Natural killer cell treated with Interleukin-12 subunit alpha and Interleukin-12 subunit beta and Interleukin-15 and Interleukin-18, amount 100 ng/mL, for 72 hours (primary cell): ENCODE results near the gene TUBAL3. TPM values are rescaled to one million over a fixed set of nuclear protein-coding genes. Genes with fewer than 3 reads are reported as not detected.

Experiments
- ATAC-seq, 2 donors: fragments of 150-1000 bp; cut with Tn5 transposase in 1 of 2; sonication (Bioruptor Pico), chemical (Tn5 transposase) in 1 of 2; 2 replicates each; pipeline ENCODE4 v1.10.0; 2021
- DNase-seq: peaks from one replicate; pipeline ENCODE4 v3.0.0; 2022; ENCODE audit warnings: low spot score
- H3K27ac Mint-ChIP-seq, 2 donors: 1 replicate in 1 of 2; 2 replicates in 1 of 2; pipeline ENCODE4 v1.8.0; 2022; ENCODE audit warnings: mixed read lengths in 2 of 2, mild to moderate bottlenecking in 1 of 2, moderate library complexity in 1 of 2
- H3K27me3 Mint-ChIP-seq, 2 donors: 1 replicate in 1 of 2; 2 replicates in 1 of 2; pipeline ENCODE4 v1.8.0; 2022; ENCODE audit warnings: mixed read lengths in 2 of 2
- H3K36me3 Mint-ChIP-seq: one replicate; pipeline ENCODE4 v1.8.0; 2022; ENCODE audit warnings: mixed read lengths
- H3K4me1 Mint-ChIP-seq, 2 donors: 1 replicate in 1 of 2; 2 replicates in 1 of 2; pipeline ENCODE4 v1.8.0; 2022; ENCODE audit warnings: low read depth in 2 of 2, mixed read lengths in 2 of 2, mild to moderate bottlenecking in 1 of 2
- H3K4me3 Mint-ChIP-seq: one replicate; pipeline ENCODE4 v1.8.0; 2022; ENCODE audit warnings: mixed read lengths
- H3K9me3 Mint-ChIP-seq: 2 replicates; pipeline ENCODE4 v1.8.0; 2022; ENCODE audit warnings: mixed read lengths
- total RNA-seq, 2 donors: library from RNA; stranded (reverse); gene quantifications; one replicate each; pipeline ENCODE4 v1.2.3, GENCODE V29; 2022

The TUBAL3 gene
- under 1 TPM in 1 of 2 donors, not detected in 1; 0.19 TPM for total RNA-seq

GRCh38 chr10:5404208-5405041 lies at the start of gene TUBAL3:
Gene TUBAL3 (minus strand): TSS chr10:5404828. CDS start chr10:5404792, 36 bp downstream.
- DNase-seq (no peak), ATAC-seq (no peak)
- H3K27me3 Mint-ChIP-seq: peaks cover 11 to 18% of the 10 kb centered on the region in 2 donors
- H3K4me3 Mint-ChIP-seq: no peak within 1 kb of the TSS
- H3K4me1 Mint-ChIP-seq: no peaks in the 10 kb centered on the region
- H3K9me3 Mint-ChIP-seq: no peaks in the 10 kb centered on the region
- no peaks in the 10 kb centered on the region for H3K36me3 Mint-ChIP-seq
- no peak within 1 kb of the TSS for H3K27ac Mint-ChIP-seq

DNA sequence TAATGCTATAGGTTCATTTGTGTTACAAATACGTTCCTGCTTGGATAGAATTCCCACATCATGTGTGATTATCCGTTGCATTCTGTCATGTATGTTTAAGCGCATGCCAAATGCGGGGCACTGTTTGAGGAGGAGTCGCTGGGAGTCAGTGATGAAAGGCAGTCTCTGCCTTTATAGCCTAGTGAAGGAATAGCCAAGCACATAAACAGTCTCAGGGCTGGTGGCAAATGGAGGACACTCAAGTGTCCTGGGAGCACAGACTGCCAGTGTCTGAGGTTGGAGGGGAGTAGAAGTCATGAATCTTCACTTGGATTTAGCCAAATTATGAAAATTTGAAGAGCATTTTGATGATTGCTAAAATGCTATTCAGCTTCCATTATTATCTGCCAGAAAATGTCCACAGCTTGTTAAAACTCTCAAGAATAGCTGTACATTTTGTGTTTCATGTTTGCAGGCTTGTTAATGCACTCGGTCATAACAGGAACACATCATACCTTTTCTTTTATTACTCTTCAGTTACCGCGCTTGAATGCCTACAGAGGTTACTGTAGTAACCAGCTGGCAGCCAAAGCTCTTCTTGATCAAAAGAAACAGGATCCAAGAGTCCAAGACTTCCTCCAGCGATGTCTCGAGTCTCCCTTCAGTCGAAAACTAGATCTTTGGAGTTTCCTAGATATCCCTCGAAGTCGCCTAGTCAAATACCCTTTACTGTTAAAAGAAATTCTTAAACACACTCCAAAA lies 49.3 kb upstream of the TUBAL3 start:
- no peaks in the 10 kb centered on the region for H3K9me3 Mint-ChIP-seq

GRCh38 chr10:5450605-5451384 lies 46.2 kb upstream of the TUBAL3 start:
- Mint-ChIP-seq H3K4me1 (peaks cover 8 to 28% of the 10 kb centered on the region in 2 donors), H3K4me3 (no peak overlapping the region), H3K27me3 (no peaks in the 10 kb centered on the region), H3K27ac (no peak overlapping the region), H3K9me3 (no peaks in the 10 kb centered on the region), H3K36me3 (peaks cover 9% of the 10 kb centered on the region)
- ATAC-seq (no peak), DNase-seq (no peak)

More for the DNA sequence above, 49.3 kb upstream of the TUBAL3 start:
- H3K27ac Mint-ChIP-seq: no peak overlapping the region
- H3K4me1 Mint-ChIP-seq: peaks cover 0 to under 1% of the 10 kb centered on the region in 2 donors
- DNase-seq (no peak), ATAC-seq (no peak)
- H3K4me3 Mint-ChIP-seq: no peak overlapping the region
- no peaks in the 10 kb centered on the region for H3K27me3 Mint-ChIP-seq
- H3K36me3 Mint-ChIP-seq: peaks cover 20% of the 10 kb centered on the region

DNA sequence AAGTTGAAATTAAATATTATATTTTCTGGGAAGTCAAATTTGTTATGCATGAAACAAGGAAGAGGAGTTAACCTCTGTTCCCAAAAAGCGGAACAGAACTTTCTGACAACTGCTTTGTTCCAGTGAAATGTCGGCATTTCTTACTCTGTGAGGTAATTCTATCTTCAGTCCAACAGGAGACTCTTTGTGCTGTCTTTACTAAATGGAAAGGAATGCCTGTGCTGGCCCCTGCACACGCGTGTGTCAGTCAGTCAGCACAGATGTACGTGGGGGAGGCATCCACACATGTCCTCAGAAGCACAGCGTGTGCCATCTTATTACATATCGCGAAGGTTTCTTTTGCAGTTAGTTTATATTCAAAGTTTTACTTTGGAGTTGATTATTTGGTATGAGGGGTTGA lies 45.2 kb upstream of the TUBAL3 start:
- H3K27ac Mint-ChIP-seq: no peak overlapping the region
- no peaks in the 10 kb centered on the region for H3K27me3 Mint-ChIP-seq
- H3K36me3 Mint-ChIP-seq: peaks cover 14% of the 10 kb centered on the region
- H3K4me1 Mint-ChIP-seq: peaks cover 8 to 33% of the 10 kb centered on the region in 2 donors
- H3K4me3 Mint-ChIP-seq: no peak overlapping the region
- H3K9me3 Mint-ChIP-seq: no peaks in the 10 kb centered on the region
- ATAC-seq (no peak), DNase-seq (no peak)

- H3K4me3 Mint-ChIP-seq: no peak overlapping the region
- no peak overlapping the region for H3K27ac Mint-ChIP-seq
- DNase-seq: no peak
- no peak for ATAC-seq
- H3K4me1 Mint-ChIP-seq: peaks cover 8 to 39% of the 10 kb centered on the region in 2 donors
- no peaks in the 10 kb centered on the region for H3K27me3 Mint-ChIP-seq
- H3K36me3 Mint-ChIP-seq: peaks cover 14% of the 10 kb centered on the region
- no peaks in the 10 kb centered on the region for H3K9me3 Mint-ChIP-seq
These were observed 44.6 kb upstream of the TUBAL3 start for GRCh38 chr10:5449227-5449626.

DNA sequence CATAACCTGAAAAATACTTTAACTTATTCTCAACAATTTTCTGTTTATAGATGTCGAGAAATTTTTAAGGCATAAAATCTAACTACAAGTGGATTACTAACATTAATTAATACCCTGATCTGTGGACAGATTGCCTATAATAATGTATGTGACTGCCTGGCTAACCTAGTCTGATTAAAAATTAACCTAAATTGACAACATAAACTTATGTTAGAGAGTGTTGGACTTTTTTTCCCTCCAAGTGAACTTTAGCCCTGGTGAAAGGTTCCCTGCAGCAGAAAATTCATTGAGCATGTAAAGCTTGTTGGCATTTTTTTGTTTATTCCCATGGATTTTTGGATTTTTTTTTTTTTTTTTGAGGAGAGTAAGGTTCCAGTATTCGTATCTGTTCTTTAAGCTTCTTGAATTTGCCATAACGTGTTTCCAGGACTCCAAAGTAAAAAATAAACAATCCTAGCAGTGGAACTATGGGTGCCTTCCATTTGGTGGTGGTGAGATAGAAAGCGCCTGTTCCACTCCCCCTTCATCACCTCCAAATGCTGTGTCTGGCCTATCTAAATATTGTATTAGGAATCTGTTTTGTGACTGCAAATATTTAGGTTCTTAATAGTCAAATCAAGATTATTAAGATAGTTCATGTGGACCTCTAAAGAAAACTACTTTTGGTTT lies 43.8 kb upstream of the TUBAL3 start:
- H3K27me3 Mint-ChIP-seq: no peaks in the 10 kb centered on the region
- ATAC-seq (no peak), DNase-seq (no peak)
- H3K4me3 Mint-ChIP-seq: peak overlapping the region; percentile 10
- H3K4me1 Mint-ChIP-seq: peaks cover 8 to 46% of the 10 kb centered on the region in 2 donors
- no peaks in the 10 kb centered on the region for H3K9me3 Mint-ChIP-seq
- H3K27ac Mint-ChIP-seq: no peak overlapping the region
- H3K36me3 Mint-ChIP-seq: peaks cover 10% of the 10 kb centered on the region

- Mint-ChIP-seq H3K4me1 (peaks cover 8 to 51% of the 10 kb centered on the region in 2 donors), H3K27ac (peak overlapping the region; percentile 9 to 26), H3K9me3 (no peaks in the 10 kb centered on the region), H3K4me3 (peak overlapping the region; percentile 65), H3K27me3 (no peaks in the 10 kb centered on the region), H3K36me3 (peaks cover 5% of the 10 kb centered on the region)
- ATAC-seq (peak; percentile 71 to 83), DNase-seq (no peak)
These were observed 43.0 kb upstream of the TUBAL3 start for GRCh38 chr10:5447611-5448071.

DNA sequence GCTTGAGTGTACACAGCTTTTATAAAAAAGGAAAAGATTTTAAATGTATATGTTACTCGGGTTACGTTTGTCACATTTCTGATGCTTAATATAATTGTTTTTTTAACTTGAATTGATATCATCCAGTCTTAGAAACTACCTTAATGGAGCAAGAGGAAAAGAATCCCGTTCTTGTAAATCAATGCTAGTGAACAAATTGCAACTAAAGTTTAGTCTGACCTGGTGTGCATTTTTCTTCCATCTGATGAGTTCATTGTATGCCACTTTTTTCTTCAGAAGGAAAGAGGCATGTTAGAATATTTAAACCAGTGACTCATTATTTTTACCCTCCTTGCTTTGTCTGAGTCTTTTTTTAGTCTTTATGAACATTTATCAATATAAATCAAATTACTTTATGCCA lies 42.4 kb upstream of the TUBAL3 start:
- no peak for ATAC-seq
- DNase-seq: no peak
- Mint-ChIP-seq H3K4me1 (peaks cover 8 to 51% of the 10 kb centered on the region in 2 donors), H3K36me3 (peaks cover 5% of the 10 kb centered on the region), H3K27me3 (no peaks in the 10 kb centered on the region), H3K4me3 (peak overlapping the region; percentile 65), H3K9me3 (no peaks in the 10 kb centered on the region), H3K27ac (peak overlapping the region; percentile 9 to 26)

DNA sequence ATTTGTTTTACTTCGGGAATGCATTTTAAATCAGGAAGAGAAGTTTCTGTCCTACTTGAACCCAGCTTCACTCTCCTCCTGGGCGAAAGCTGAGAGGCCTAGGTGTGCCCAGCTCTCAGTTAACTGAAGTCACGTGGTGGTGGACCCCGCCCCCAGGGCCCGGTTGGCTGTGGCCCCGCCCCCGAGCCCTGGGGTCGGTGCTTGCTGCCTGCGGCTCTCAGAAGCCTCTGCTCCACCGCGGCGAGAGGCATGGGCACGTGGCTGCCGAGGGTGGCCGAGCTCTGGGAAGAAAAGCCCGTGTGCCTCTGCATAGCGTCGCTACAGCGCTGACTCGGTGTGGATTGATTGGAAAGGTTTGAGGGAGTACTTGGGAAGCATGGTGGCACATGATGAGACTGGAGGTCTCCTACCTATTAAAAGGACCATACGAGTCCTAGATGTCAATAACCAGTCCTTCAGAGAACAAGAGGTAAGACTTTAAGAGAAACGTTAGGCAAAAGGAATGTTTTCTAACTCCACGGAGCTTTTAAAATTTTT lies 41.8 kb upstream of the TUBAL3 start:
- Mint-ChIP-seq H3K9me3 (no peaks in the 10 kb centered on the region), H3K27ac (peak overlapping the region in 1 of 2 donors; percentile 38), H3K4me1 (peaks cover 8 to 51% of the 10 kb centered on the region in 2 donors), H3K36me3 (peaks cover 5% of the 10 kb centered on the region), H3K4me3 (peak overlapping the region; percentile 79), H3K27me3 (no peaks in the 10 kb centered on the region)
- DNase-seq (peak; percentile 72), ATAC-seq (peak; percentile 75 to 86)

GRCh38 chr10:5445006-5445405 lies 40.4 kb upstream of the TUBAL3 start:
- Mint-ChIP-seq H3K4me1 (peaks cover 8 to 51% of the 10 kb centered on the region in 2 donors), H3K27me3 (no peaks in the 10 kb centered on the region), H3K27ac (no peak overlapping the region), H3K4me3 (no peak overlapping the region), H3K9me3 (no peaks in the 10 kb centered on the region), H3K36me3 (peaks cover 5% of the 10 kb centered on the region)
- ATAC-seq (no peak), DNase-seq (no peak)

- ATAC-seq (peak in 1 of 2 donors; percentile 72), DNase-seq (no peak)
- H3K36me3 Mint-ChIP-seq: peaks cover 5% of the 10 kb centered on the region
- H3K27me3 Mint-ChIP-seq: no peaks in the 10 kb centered on the region
- peak overlapping the region; percentile 22 for H3K4me3 Mint-ChIP-seq
- peaks cover 8 to 45% of the 10 kb centered on the region in 2 donors for H3K4me1 Mint-ChIP-seq
- H3K9me3 Mint-ChIP-seq: no peaks in the 10 kb centered on the region
- peak overlapping the region in 1 of 2 donors; percentile 62 for H3K27ac Mint-ChIP-seq
These were observed 38.8 kb upstream of the TUBAL3 start for GRCh38 chr10:5443429-5443828.

GRCh38 chr10:5442990-5443370 lies 38.4 kb upstream of the TUBAL3 start:
- H3K4me3 Mint-ChIP-seq: peak overlapping the region; percentile 22
- DNase-seq: no peak
- H3K27me3 Mint-ChIP-seq: no peaks in the 10 kb centered on the region
- peaks cover 5% of the 10 kb centered on the region for H3K36me3 Mint-ChIP-seq
- H3K9me3 Mint-ChIP-seq: no peaks in the 10 kb centered on the region
- H3K27ac Mint-ChIP-seq: peak overlapping the region in 1 of 2 donors; percentile 62
- peaks cover 8 to 42% of the 10 kb centered on the region in 2 donors for H3K4me1 Mint-ChIP-seq
- ATAC-seq: no peak
